Lung microvascular endothelial cell (primary cell): ENCODE results near the gene TERB1. TPM values are rescaled to one million over a fixed set of nuclear protein-coding genes. Genes with fewer than 3 reads are reported as not detected.

Source experiments
- DNase-seq, 2 donors: peaks; one replicate each; pipeline versions ENCODE4 v3.0.0 to v3.0.0-alpha.2; 2010; ENCODE audit warnings: low read depth in 2 of 2
- total RNA-seq: library from RNA; depleted of rRNA; stranded (reverse); fragments of >200 nt; gene quantifications from 2 replicates; pipeline ENCODE4 v1.2.1, GENCODE V29; 2014

The TERB1 gene
- total RNA-seq, result under 0.01 TPM in 1 of 2 replicates, not detected in the other

- no peak for DNase-seq
Measured at GRCh38 chr16:66801320-66802105, at the start of gene TERB1. Gene TERB1, minus strand, starts transcription at chr16:66801584. Its CDS starts 4,786 bp downstream, at chr16:66796798.

GRCh38 chr16:66850115-66850815, 48.9 kb upstream of the TERB1 start:
- no peak for DNase-seq

- no peak for DNase-seq
Measured at GRCh38 chr16:66849549-66849948, 48.2 kb upstream of the TERB1 start.

- DNase-seq, result no peak
Measured at GRCh38 chr16:66849021-66849420, 47.6 kb upstream of the TERB1 start.

- no peak for DNase-seq
Measured at GRCh38 chr16:66848172-66848571, 46.8 kb upstream of the TERB1 start.

GRCh38 chr16:66847533-66848067, 46.2 kb upstream of the TERB1 start:
- no peak for DNase-seq

- no peak for DNase-seq
Measured at GRCh38 chr16:66846831-66847230, 45.4 kb upstream of the TERB1 start.

GRCh38 chr16:66846266-66846665, 44.9 kb upstream of the TERB1 start:
- DNase-seq, result no peak

GRCh38 chr16:66845791-66846221, 44.4 kb upstream of the TERB1 start:
- DNase-seq, result no peak

GRCh38 chr16:66845080-66845410, 43.7 kb upstream of the TERB1 start:
- DNase-seq, result no peak

GRCh38 chr16:66844342-66845079, 43.1 kb upstream of the TERB1 start, which contains the start of gene CA7:
Gene CA7, plus strand, starts transcription at chr16:66844414. Its CDS starts 74 bp downstream, at chr16:66844488.
- DNase-seq, result no peak

- no peak for DNase-seq
Measured at GRCh38 chr16:66844009-66844341, 42.6 kb upstream of the TERB1 start.

- DNase-seq, result no peak
Measured at GRCh38 chr16:66843191-66843590, 41.8 kb upstream of the TERB1 start.

GRCh38 chr16:66842765-66843164, 41.4 kb upstream of the TERB1 start:
- DNase-seq, result no peak

- no peak for DNase-seq
Measured at GRCh38 chr16:66841366-66841765, 40.0 kb upstream of the TERB1 start.

- DNase-seq, result no peak
Measured at GRCh38 chr16:66840883-66841282, 39.5 kb upstream of the TERB1 start.

- DNase-seq, result no peak
Measured at GRCh38 chr16:66834746-66835145, 33.4 kb upstream of the TERB1 start.

- DNase-seq, result no peak
Measured at GRCh38 chr16:66832661-66833305, 31.4 kb upstream of the TERB1 start.

- no peak for DNase-seq
Measured at GRCh38 chr16:66832190-66832589, 30.8 kb upstream of the TERB1 start.

- peak; percentile 89 to 93 for DNase-seq
Measured at GRCh38 chr16:66830422-66831404, 29.3 kb upstream of the TERB1 start, which contains the start of gene NAE1. Gene NAE1, minus strand, starts transcription at chr16:66830976. Its CDS starts 77 bp downstream, at chr16:66830899.
